RWPE2 (cell line): ENCODE data around the gene UIMC1.

Experiments used
- ATAC-seq: fragments of 200-7000 bp; cut with Tn5 transposase; 3 replicates; pipeline ENCODE4 v1.9.1; 2021; ENCODE audit warnings: low read depth
- DNase-seq: peaks from one replicate; pipeline ENCODE4 v3.0.0-alpha.2; 2020; ENCODE audit warnings: low spot score
- H3K27ac ChIP-seq: fragments of 450-650 bp; 2 replicates; pipeline ENCODE4 v1.5.1; 2017; ENCODE audit warnings: mild to moderate bottlenecking; ENCODE audit not compliant: poor library complexity, severe bottlenecking
- H3K27me3 ChIP-seq: fragments of 250-450 bp; sonication (Bioruptor Pico); 2 replicates; pipeline ENCODE4 v1.5.1; 2021; ENCODE audit warnings: mild to moderate bottlenecking, moderate library complexity; ENCODE audit not compliant: insufficient read depth, poor library complexity, severe bottlenecking
- H3K36me3 ChIP-seq: fragments of 250-450 bp; sonication (Bioruptor Pico); 2 replicates; pipeline ENCODE4 v1.5.1; 2020; ENCODE audit warnings: low read depth, mild to moderate bottlenecking, moderate library complexity
- H3K4me1 ChIP-seq: fragments of 250-450 bp; sonication (Bioruptor Pico); 2 replicates; pipeline ENCODE4 v1.5.1; 2021; ENCODE audit warnings: mild to moderate bottlenecking, moderate library complexity; ENCODE audit not compliant: insufficient read depth, poor library complexity, severe bottlenecking
- H3K4me3 ChIP-seq: fragments of 250-450 bp; sonication (Bioruptor Pico); 2 replicates; pipeline ENCODE4 v1.5.1; 2021; ENCODE audit warnings: mild to moderate bottlenecking, moderate library complexity; ENCODE audit not compliant: severe bottlenecking
- H3K9me3 ChIP-seq: fragments of 250-450 bp; sonication (Bioruptor Pico); 2 replicates; pipeline ENCODE4 v1.5.1; 2021; ENCODE audit warnings: mild to moderate bottlenecking, moderate library complexity; ENCODE audit not compliant: severe bottlenecking
- CTCF ChIP-seq: fragments of 450-650 bp; IDR thresholded peaks from one replicate; pipeline ENCODE4 v1.5.1; 2017; ENCODE audit warnings: mild to moderate bottlenecking, moderate library complexity; ENCODE audit not compliant: poor library complexity, severe bottlenecking

Gene UIMC1

GRCh38 chr5:176941951-176942350, 64.6 kb downstream of the UIMC1 start:
- H3K27me3 ChIP-seq, result no peaks in the 10 kb centered on the region
- no peak overlapping the region for H3K4me3 ChIP-seq

GRCh38 chr5:176938472-176938871, 68.1 kb downstream of the UIMC1 start:
- DNase-seq (no peak), ATAC-seq (no peak)
- Histone ChIP-seq H3K27ac (no peak overlapping the region), H3K36me3 (peaks cover 73% of the 10 kb centered on the region), H3K9me3 (no peaks in the 10 kb centered on the region), H3K27me3 (no peaks in the 10 kb centered on the region), H3K4me3 (no peak overlapping the region), H3K4me1 (peaks cover 5% of the 10 kb centered on the region)
- no peak for TF ChIP-seq CTCF

More at GRCh38 chr5:176941951-176942350, 64.6 kb downstream of the UIMC1 start:
- Histone ChIP-seq H3K4me1 (no peaks in the 10 kb centered on the region), H3K27ac (no peak overlapping the region), H3K36me3 (peaks cover 75% of the 10 kb centered on the region), H3K9me3 (no peaks in the 10 kb centered on the region)
- DNase-seq (no peak), ATAC-seq (no peak)
- TF ChIP-seq CTCF, result no peak

GRCh38 chr5:176935017-176935416, 71.6 kb downstream of the UIMC1 start:
- Histone ChIP-seq H3K36me3 (peaks cover 71% of the 10 kb centered on the region), H3K27me3 (no peaks in the 10 kb centered on the region), H3K9me3 (no peaks in the 10 kb centered on the region), H3K27ac (no peak overlapping the region), H3K4me3 (no peak overlapping the region), H3K4me1 (peaks cover 5% of the 10 kb centered on the region)
- no peak for DNase-seq
- no peak for TF ChIP-seq CTCF
- ATAC-seq, result no peak

- Histone ChIP-seq H3K4me1 (peaks cover 5% of the 10 kb centered on the region), H3K27me3 (no peaks in the 10 kb centered on the region), H3K4me3 (no peak overlapping the region), H3K27ac (no peak overlapping the region), H3K9me3 (no peaks in the 10 kb centered on the region), H3K36me3 (peaks cover 71% of the 10 kb centered on the region)
- TF ChIP-seq CTCF, result no peak
- DNase-seq (no peak), ATAC-seq (peak; percentile 46; the same call in 1 of the 3 replicates)
These were observed 72.2 kb downstream of the UIMC1 start for GRCh38 chr5:176934309-176934930.

- H3K27ac ChIP-seq, result no peak overlapping the region
- H3K4me3 ChIP-seq, result no peak overlapping the region
- H3K36me3 ChIP-seq, result peaks cover 75% of the 10 kb centered on the region
- no peaks in the 10 kb centered on the region for H3K9me3 ChIP-seq
- DNase-seq (no peak), ATAC-seq (no peak)
- peaks cover 3% of the 10 kb centered on the region for H3K4me1 ChIP-seq
- no peak for TF ChIP-seq CTCF
- no peaks in the 10 kb centered on the region for H3K27me3 ChIP-seq
These were observed 76.9 kb downstream of the UIMC1 start for GRCh38 chr5:176929654-176930053.
